ENCODE measurements around the gene SLC12A7.

- TF ChIP-seq POLR2A (IDR thresholded peaks at IDR 0.05) = no peak
- no peak for TF ChIP-seq CTCF (IDR thresholded peaks at IDR 0.05)
Measured at GRCh38 chr5:1031306-1031959, 80.4 kb downstream of the SLC12A7 start.

All from thyroid gland (tissue), 4 donors.